ENCODE measurements around the gene PYGB.

The PYGB gene

GRCh38 chr20:25338112-25339023 is 90.5 kb downstream of the PYGB start:
- no peak for FAIRE-seq

- no peak for FAIRE-seq
Observed at GRCh38 chr20:25339608-25340007, 91.7 kb downstream of the PYGB start.

DNA sequence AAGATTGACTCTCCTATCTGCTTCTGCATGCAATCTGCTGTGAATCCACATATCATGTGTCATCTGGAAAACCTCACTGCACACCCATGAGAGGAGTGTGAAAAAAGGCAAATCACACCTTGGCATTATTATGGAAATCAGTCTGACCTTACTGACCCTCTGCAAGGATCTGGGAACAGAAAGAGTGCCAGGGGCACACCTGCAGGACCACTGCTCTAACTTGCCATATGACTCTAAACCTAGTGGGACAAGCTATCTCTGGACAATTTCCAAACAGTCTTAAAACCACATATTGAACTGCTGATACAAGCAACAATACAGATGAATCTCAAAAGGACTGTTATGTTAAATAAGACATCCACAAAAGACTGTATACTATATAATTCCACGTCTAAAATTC is 92.5 kb downstream of the PYGB start:
- no peak for FAIRE-seq

DNA sequence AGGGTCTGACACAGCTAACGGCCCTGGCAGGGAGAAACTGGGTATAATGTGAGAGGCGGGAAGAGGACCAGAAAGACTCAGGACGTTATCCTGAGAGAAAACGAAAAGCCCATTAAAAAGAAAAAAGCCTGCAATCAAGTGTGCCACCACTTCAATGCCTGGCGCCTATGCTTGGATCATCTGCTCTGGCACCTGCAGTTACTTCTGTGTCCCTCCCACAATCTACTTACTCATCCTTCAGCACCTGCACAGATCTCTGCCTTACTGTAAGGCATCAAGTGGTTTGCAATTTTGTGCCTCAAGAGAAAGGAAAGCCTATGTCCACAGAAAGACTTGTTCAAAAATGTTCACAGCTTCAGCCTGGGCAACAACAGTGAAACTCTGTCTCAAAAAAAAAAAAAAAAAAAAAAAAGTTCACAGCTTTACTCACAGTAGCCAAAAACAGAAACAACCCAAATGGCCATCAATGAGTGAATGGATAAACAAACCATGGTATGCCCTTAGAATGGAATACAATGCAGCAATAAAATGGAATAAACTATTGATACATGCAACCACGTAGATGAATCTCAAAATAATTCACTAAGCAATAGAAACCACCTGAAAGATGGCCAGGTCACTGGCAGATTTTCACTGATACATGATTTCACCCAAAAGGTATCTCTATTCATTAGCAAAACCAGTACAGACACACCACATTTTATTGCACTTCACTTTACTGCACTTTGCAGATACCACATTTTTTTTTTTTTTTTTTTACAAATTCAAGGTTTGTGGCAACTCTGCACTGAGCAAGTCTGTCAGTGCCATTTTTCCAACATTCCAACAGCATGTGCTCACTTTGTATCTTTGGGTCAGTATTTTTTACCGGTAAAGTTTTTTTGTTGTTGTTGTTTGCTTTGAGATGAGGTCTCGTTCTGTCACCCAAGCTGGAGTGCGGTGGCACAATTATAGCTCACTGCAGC is 94.1 kb downstream of the PYGB start:
- FAIRE-seq = no peak

DNA sequence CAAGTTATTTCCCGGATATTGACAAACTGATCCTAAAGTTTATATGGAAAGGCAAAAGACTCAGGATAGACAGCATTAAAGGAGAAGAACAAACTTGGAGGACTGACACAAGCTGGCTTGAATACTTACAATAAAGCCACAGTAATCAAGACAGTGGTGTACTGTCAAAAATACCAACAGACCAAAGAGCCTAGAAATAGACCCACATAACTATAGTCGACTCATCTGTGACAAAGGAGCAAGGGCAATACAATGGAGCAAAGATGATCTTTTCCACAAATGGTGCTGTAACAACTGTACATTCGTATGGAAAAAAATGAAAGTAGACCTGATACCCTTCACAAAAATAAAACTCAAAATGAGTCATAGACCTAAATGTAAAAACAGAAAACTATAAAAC is 96.7 kb downstream of the PYGB start:
- no peak for FAIRE-seq

DNA sequence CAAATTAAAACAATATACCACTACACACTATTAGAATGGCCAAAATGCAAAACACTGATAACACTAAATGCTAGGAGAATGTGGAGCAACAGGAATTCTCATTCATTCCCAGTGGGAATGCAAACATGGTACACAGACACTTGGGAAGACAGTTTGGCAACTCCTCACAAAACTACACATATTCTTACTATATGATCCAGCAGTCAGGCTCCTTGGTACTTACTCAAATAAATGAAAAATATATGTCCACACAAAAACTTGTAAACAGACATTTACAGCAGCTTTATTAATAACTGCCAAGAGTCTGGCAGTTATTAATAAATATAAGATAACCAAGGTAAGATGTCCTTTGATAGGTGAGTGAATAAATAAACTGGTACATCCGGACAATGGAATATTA is 97.8 kb downstream of the PYGB start:
- no peak for FAIRE-seq

- FAIRE-seq = no peak
Observed at GRCh38 chr20:25346349-25346748, 98.5 kb downstream of the PYGB start.
